CD4-positive, alpha-beta T cell treated with Interleukin-17A for 1 hour (primary cell): ENCODE results near the gene TRIO.
"Not testable (repeated sequence)": the region's sequence is repeated elsewhere in the genome, so short reads cannot be mapped to it uniquely, and the experiment has no call there.

Source experiments
- DNase-seq: peaks from one replicate; pipeline ENCODE4 v3.0.0-alpha.2; 2020

The TRIO gene

GRCh38 chr5:14142827-14143545 lies at the start of gene TRIO:
Gene TRIO (plus strand): TSS chr5:14143342. CDS start chr5:14143726, 384 bp downstream.
- peak; percentile 72 for DNase-seq

- DNase-seq, result not testable (repeated sequence)
Measured at GRCh38 chr5:14097380-14097779, 45.8 kb upstream of the TRIO start.

- DNase-seq, result no peak
Measured at GRCh38 chr5:14097998-14098471, 45.1 kb upstream of the TRIO start.

- DNase-seq, result no peak
Measured at GRCh38 chr5:14100281-14100680, 42.9 kb upstream of the TRIO start.

GRCh38 chr5:14101922-14102321 lies 41.2 kb upstream of the TRIO start:
- no peak for DNase-seq

GRCh38 chr5:14102666-14103065 lies 40.5 kb upstream of the TRIO start:
- DNase-seq, result no peak

- DNase-seq, result no peak
Measured at GRCh38 chr5:14105718-14106410, 37.3 kb upstream of the TRIO start.

GRCh38 chr5:14107536-14107935 lies 35.6 kb upstream of the TRIO start:
- no peak for DNase-seq

GRCh38 chr5:14108170-14108996 lies 34.8 kb upstream of the TRIO start:
- DNase-seq, result peak; percentile 26

- no peak for DNase-seq
Measured at GRCh38 chr5:14109041-14109747, 33.9 kb upstream of the TRIO start.

- DNase-seq, result no peak
Measured at GRCh38 chr5:14109771-14110170, 33.4 kb upstream of the TRIO start.

GRCh38 chr5:14110196-14110595 lies 32.9 kb upstream of the TRIO start:
- no peak for DNase-seq

- DNase-seq, result no peak
Measured at GRCh38 chr5:14110680-14111079, 32.5 kb upstream of the TRIO start.

- no peak for DNase-seq
Measured at GRCh38 chr5:14112998-14113652, 30.0 kb upstream of the TRIO start.

GRCh38 chr5:14114615-14115251 lies 28.4 kb upstream of the TRIO start:
- no peak for DNase-seq

GRCh38 chr5:14115323-14115895 lies 27.7 kb upstream of the TRIO start:
- DNase-seq, result no peak

- DNase-seq, result no peak
Measured at GRCh38 chr5:14118551-14119320, 24.4 kb upstream of the TRIO start.

GRCh38 chr5:14120176-14120575 lies 23.0 kb upstream of the TRIO start:
- DNase-seq, result no peak

- DNase-seq, result no peak
Measured at GRCh38 chr5:14121552-14121951, 21.6 kb upstream of the TRIO start.

GRCh38 chr5:14122089-14122488 lies 21.1 kb upstream of the TRIO start:
- no peak for DNase-seq

GRCh38 chr5:14123551-14123950 lies 19.6 kb upstream of the TRIO start:
- no peak for DNase-seq
